AG04450 (cell line): ENCODE measurements around the gene FOXI1. TPM values are rescaled to one million over a fixed set of nuclear protein-coding genes. Genes with fewer than 3 reads are reported as not detected.

ENCODE experiments used
- CTCF ChIA-PET: fragments of 300-600, 350-600 bp; formaldehyde crosslinking; extraction: SDS; loops from one replicate; lab custom pipeline; 2022; ENCODE audit warnings: antibody characterized with exemption, inconsistent platforms; lab: Charles Lee
- POLR2A ChIA-PET: fragments of 350-600 bp; formaldehyde crosslinking; extraction: SDS; loops from one replicate; lab custom pipeline; 2021; ENCODE audit warnings: antibody characterized with exemption, inconsistent platforms; lab: Yijun Ruan, JAX
- DNase-seq: peaks from one replicate; pipeline ENCODE4 v3.0.0-alpha.2; 2011; ENCODE audit warnings: low read depth, low spot score
- H3K27ac ChIP-seq: one replicate; pipeline ENCODE4 v1.5.1; 2012; ENCODE audit warnings: low read depth, low read length, control low read depth
- H3K27me3 ChIP-seq: one replicate; pipeline ENCODE4 v1.6.0; 2012; ENCODE audit warnings: low read length; ENCODE audit not compliant: control insufficient read depth, insufficient read depth
- H3K4me3 ChIP-seq: 2 replicates; pipeline ENCODE4 v1.5.1; 2011; ENCODE audit warnings: mild to moderate bottlenecking, low read depth, low read length, control low read depth
- H3K9me3 ChIP-seq: 2 replicates; pipeline ENCODE4 v1.5.1; 2012; ENCODE audit warnings: low read length; ENCODE audit not compliant: control insufficient read depth, insufficient read depth
- CTCF ChIP-seq: IDR thresholded peaks from 2 replicates; pipeline ENCODE4 v1.5.1; 2011; ENCODE audit warnings: low read depth, low read length, control low read depth, inconsistent platforms
- polyA plus RNA-seq: library from polyadenylated mRNA; depleted of rRNA; stranded (reverse); fragments of >200 nt; gene quantifications from 2 replicates; pipeline ENCODE4 v1.2.3, GENCODE V29; 2011

The FOXI1 gene
- polyA plus RNA-seq, 1 experiment = not detected

GRCh38 chr5:170117736-170118135 is 12.0 kb downstream of the FOXI1 start:
- H3K27me3 ChIP-seq = peaks cover 2% of the 10 kb centered on the region
- DNase-seq = no peak
- POLR2A ChIA-PET = no interaction called here
- CTCF ChIA-PET = interaction anchor here (3.3 kb wide), 1 partner anchor 17 kb away, joined by 11 read pairs; no protein-coding TSS in a partner anchor
- no peak for TF ChIP-seq CTCF
- H3K27ac ChIP-seq = no peak overlapping the region
- no peaks in the 10 kb centered on the region for H3K9me3 ChIP-seq
- no peak overlapping the region for H3K4me3 ChIP-seq

- POLR2A ChIA-PET = interaction anchor here (0.6 kb wide), 1 partner anchor 149 kb away, joined by 10 read pairs; no protein-coding TSS in a partner anchor
- no peak for TF ChIP-seq CTCF
- peak overlapping the region; percentile 94 for H3K27ac ChIP-seq
- H3K27me3 ChIP-seq = no peaks in the 10 kb centered on the region
- H3K4me3 ChIP-seq = no peak overlapping the region
- CTCF ChIA-PET = interaction anchor here (1.0 to 1.3 kb wide), 2 partner anchors 50 to 64 kb away, joined by 4 to 6 read pairs; no protein-coding TSS in a partner anchor
- no peaks in the 10 kb centered on the region for H3K9me3 ChIP-seq
- DNase-seq = peak; percentile 66
These were observed 14.9 kb downstream of the FOXI1 start for GRCh38 chr5:170120576-170120975.

GRCh38 chr5:170121321-170121720 is 15.6 kb downstream of the FOXI1 start:
- TF ChIP-seq CTCF = no peak
- DNase-seq = peak; percentile 16
- Histone ChIP-seq H3K4me3 (no peak overlapping the region), H3K27ac (peak overlapping the region; percentile 94), H3K9me3 (no peaks in the 10 kb centered on the region), H3K27me3 (no peaks in the 10 kb centered on the region)
- ChIA-PET CTCF (interaction anchor here (1.0 kb wide), 1 partner anchor 50 kb away, joined by 4 read pairs; no protein-coding TSS in a partner anchor), POLR2A (no interaction called here)

GRCh38 chr5:170126061-170126460 is 20.4 kb downstream of the FOXI1 start:
- Histone ChIP-seq H3K9me3 (no peaks in the 10 kb centered on the region), H3K27ac (no peak overlapping the region), H3K4me3 (no peak overlapping the region), H3K27me3 (no peaks in the 10 kb centered on the region)
- no peak for DNase-seq
- POLR2A ChIA-PET = no interaction called here
- CTCF ChIA-PET = no interaction called here
- no peak for TF ChIP-seq CTCF

- POLR2A ChIA-PET = no interaction called here
- no peaks in the 10 kb centered on the region for H3K9me3 ChIP-seq
- no peaks in the 10 kb centered on the region for H3K27me3 ChIP-seq
- H3K27ac ChIP-seq = no peak overlapping the region
- H3K4me3 ChIP-seq = no peak overlapping the region
- no peak for DNase-seq
- CTCF ChIA-PET = no interaction called here
- no peak for TF ChIP-seq CTCF
These were observed 20.9 kb downstream of the FOXI1 start for GRCh38 chr5:170126626-170127025.
